Inflammatory macrophage treated with lipopolysaccharide for 4 hours (primary cell): ENCODE data around the gene EPG5.
"Not testable (repeated sequence)": the region's sequence is repeated elsewhere in the genome, so short reads cannot be mapped to it uniquely, and the experiment has no call there.

Experiments used
- DNase-seq: peaks from one replicate; pipeline ENCODE4 v3.0.0-alpha.2; 2020

Gene EPG5

DNA sequence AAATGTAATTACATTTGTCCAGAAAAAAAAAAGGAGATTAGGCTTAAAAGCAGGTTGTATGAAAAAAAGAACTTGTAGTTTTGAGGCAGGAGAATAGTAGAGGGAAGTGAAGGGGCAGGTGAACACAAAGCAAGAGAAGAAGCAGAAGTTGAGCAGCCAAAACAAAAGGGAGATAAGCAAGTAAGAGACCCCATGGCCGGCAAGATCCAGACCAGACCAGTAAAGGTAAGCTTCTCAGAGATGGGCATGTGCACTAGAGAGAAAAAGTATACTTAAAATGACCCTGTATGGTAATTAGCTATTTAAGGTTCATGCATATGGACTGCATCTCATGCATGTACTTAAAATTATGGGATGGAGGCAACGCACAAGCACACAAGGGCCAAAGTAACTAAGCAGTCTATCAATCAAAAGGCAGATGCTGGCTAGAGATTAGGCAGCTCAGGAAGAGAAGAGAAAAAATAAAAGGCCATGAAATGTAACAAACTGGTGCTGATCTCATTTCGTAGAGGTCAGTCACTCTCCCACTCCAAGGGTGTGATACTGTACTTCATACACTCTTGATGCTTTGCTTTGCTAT, 132.0 kb downstream of the EPG5 start:
- no peak for DNase-seq

DNA sequence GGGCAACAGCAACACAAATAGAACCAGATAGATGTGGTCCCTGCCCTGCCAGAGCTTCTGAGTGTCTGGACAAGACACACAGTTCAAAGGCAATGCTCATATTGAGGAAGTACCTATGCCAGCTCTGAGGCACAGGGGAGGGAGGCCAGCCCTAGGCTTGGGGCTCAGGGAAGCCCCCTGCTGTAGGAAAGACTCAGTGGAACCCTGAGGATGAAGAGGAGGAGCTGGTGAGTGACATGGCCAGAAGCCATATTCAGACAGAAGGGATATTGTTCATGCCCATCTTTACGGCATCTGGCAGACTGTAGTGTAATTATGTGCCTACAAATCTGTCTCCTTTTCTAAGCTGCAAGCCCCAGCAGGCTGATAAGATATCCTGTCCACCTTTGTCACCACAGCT, 132.8 kb downstream of the EPG5 start:
- DNase-seq: no peak

DNA sequence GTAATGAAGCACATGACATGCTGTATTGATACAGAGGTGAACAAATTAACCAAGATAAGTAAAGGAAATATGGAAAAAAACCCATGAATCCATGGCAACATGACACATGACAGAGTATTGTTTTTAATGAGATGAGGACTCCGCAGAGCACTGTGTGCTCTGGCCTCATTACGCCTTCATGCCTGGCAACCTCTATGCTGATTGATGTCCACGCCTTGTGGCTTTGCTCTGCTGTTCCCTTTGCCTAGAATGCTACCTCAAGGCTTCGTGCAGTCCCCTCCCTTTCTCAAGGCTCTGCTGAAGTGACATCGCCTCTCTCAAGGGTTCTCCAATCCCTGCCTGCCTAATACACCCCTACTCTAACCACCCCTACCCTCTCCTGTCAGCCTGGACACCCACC, 133.3 kb downstream of the EPG5 start:
- DNase-seq: no peak

DNA sequence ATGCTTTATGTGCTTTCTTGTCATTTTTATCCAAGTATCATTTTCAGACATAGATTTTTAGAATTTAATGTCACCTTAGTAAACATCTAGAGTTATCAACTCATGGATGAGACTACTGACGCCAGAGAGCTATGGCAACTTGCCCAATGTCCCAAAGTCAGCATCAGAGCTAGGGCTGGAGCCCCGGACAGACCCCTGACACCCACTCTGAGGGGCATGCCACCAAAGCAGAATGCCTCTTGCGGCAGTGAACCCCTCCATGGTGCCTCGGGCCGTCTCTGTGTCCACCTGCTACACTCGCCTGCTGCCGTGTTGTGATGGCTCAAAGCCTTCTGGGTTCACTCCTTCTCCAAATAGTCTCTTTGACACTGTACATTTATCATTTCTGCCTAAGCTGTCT, 136.2 kb downstream of the EPG5 start:
- no peak for DNase-seq

DNA sequence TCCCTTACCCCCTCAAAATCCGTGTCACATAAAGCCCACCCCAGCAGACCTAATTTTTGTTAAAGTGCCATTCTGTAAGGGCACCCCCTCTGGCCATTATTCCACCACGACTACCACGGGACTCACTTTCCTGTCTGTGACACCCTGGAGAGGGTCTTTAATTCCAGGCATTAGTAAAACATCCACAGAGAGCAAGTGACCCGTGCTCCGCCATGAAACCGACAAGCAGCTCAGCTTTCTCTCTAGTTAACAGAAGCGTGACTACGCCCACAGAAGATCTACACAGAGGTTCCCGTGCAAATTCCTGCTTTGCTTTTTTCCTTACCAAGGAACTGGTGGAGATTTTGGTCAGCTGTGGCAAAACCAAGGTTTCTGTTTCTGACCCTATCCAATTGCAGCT, 137.3 kb downstream of the EPG5 start:
- DNase-seq: no peak

DNA sequence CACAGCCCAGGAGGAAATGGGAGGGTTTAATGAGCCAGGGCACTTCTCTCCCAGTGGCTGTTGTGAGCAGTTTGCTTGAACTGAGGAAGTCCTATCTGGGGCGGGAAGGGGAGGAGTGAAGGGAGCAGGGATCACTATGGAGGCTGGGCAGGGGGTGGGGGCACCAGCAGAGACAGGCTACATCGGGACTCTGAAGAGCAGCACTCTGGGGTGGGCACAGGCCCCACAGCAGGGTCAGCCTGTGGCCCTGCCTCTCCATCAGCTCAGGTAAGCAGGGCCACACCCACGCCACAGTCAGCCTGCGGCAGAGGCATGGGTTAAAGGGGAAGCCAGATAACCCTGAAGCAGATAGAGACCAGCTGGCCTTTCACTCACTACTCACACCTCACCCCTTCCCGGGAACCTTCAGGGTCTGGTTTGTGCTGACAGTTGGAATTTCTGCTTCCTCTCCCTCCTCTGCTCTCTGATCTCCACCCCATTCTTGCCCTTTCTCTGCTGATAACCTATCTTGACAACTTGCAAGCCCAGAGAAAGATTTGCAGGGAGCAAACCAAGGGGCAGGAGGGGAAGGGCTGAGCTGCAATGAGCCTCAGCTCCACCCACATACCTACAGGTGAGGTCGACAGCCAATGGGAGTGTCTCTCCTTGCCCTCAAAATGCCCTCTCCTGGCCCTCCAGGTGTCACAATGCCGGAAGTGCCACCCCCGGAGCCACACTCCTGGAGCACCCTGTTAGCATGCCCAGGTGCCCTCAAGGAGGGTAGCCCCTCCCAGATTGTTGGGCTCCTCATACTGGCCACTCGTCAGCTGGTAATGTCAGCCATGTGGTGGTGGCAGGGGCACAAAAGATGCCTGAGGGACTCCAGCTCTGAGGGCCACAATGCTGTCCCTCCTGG, 138.0 kb downstream of the EPG5 start:
- peak; percentile 68 for DNase-seq

DNA sequence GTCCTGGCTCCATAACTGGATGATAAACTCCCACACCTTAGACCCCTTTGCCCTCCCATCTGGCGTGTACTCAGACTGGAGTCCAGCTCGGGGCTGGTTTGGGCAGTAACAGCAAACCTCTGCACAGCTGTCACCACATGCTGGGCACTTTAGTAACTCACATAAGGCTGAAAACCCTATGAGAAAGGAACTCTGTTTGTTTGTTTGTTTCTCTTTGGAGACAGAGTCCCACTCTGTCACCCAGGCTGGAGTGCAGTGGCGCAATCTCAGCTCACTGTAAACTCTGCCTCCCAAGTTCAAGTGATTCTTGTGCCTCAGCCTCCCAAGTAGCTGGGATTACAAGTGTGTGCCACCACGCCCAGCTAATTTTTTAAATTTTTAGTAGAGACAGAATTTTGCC, 140.4 kb downstream of the EPG5 start:
- DNase-seq: peak; percentile 60

DNA sequence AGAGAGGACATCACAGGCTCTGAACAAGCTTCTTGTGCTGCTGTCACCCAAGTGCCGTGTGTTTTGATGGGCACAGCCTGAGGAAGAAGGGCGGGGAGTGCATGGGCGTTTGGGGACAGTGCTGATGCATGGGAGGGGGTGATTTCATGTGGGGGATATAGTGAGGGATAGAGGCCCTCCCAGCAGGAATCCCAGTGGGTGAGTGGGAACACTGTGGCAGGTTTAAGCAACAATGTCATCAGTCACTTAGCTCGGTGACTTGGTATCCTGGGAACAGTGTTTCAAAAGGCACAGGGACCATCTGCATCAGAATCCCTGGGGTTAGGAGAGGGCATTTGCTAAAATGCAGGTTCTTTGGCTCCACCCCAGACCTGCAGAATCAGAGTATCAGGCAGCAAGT, 141.0 kb downstream of the EPG5 start:
- DNase-seq: peak; percentile 19

DNA sequence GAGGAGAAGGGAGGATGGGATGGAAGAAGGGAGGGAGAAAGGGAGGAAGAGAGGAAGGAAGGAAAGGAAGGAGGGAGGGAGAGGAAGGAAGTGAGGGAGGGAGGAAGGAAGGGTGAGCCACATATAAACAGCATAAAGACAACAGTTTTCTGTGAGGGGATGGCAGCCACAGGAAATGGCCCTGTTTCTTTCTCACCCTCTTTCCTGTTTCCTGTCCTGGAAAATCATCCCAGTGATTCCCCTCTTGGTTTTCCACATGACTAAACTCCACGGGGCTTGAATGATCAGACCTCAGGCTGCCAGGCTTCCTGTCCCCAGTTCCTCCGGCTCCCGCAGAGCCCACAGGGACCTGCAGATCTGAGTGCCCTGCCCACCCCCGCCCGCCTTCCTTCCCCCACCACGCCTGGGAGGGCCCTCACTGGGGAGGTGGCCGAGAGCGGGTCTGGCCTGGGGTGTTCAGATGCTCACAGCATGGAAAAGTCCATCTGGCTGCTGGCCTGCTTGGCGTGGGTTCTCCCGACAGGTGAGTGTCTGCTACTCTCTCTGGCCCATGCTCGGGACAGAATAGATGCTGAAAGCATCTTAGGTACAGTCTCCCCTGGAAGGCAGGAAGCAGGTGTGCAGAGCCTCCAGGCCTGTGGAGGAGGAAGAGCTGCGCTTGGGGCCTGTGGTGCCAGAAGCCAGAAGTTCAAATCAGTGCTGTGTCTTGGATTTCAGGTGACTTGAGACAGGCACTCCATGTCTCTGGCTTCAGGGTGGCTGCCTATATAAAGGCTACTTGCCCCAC, 141.7 kb downstream of the EPG5 start, which contains the start of gene SIGLEC15:
TSS of gene SIGLEC15 (plus strand) at position 418 of the 787 bp plus-strand sequence. CDS start at position 472, 54 bp downstream.
- DNase-seq: peak; percentile 41

DNA sequence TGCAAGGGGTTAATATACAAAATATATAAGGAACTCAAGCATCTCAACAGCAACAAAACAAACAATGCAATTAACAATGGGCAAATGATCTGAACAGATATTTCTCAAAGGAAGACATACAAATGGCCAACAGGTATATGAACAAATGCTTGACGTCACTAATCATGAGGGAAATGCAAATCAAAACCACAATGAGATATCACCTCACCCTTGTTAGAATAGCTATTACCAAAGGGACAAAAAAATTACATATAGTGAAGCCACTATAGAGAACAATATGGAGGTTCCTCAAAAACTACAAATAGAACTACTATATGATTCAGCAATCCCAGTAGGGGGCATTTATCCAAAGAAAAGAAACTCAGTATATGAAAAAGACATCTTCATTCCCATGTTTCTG, 145.4 kb downstream of the EPG5 start:
- peak; percentile 37 for DNase-seq

DNA sequence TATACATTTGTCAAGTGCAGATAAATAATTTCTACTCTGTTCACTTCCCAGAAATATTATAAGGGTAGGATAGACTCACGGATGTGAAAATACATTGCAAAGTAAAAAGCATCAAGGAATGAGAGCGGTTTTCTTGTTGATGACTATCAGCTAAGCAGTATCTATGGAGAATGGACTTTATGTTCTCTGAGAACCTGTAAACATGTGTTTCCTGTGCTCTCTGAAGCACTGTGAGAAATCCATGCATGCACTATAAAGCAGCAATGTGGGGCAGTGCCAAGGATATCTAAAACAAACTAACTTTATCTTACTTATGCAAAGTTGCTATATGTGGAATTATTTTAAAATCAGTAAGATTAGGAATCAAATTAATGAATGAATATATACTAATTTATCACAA, 146.1 kb downstream of the EPG5 start:
- DNase-seq: no peak

DNA sequence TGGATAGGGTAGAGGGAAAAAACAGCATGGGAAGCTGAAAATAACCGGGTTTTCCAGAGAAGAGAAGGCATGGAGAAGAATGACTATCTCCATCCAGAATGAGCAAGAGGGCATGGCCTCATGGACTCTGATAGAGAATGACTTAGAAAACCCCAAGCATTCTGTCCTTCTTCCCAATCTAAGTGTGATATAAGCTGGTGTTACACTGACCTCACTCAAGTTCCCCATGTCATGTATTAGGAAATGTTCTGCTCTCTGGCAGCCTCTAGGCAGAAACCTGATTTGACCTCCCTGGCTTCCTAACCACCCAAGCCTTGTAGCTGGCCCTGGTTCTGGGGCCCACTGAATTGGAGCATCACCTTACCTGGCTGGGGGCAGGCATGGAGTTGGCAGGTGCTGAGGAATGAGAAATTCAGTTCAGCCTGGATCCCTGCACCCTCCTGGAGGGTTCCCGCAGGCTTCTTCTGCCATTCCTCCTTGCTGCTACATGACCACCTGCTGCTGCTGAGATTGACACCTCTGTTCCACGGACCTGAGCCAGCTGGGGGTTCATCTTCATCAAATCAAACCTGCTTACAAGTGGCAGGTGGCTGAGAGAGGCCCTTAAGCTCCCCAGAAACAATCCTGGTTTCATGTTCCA, 146.9 kb downstream of the EPG5 start:
- peak; percentile 87 for DNase-seq

DNA sequence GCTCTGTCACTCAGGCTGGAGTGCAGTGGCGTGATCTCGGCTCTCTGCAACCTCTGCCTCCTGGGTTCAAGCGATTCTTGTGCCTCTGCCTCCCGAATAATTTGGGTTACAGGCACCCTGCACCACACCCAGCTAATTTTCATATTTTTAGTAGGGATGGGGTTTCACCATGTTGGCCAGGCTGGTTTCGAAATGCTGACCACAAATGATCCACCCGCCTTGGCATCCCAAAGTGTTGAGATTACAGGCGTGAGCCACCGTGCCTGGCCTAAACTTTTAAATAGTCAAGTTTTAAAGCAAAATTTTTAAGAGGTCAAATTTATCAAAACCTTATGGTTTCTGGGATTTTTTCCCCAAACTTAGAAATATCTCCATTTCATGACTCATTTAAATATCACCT, 148.4 kb downstream of the EPG5 start:
- DNase-seq: peak; percentile 67

DNA sequence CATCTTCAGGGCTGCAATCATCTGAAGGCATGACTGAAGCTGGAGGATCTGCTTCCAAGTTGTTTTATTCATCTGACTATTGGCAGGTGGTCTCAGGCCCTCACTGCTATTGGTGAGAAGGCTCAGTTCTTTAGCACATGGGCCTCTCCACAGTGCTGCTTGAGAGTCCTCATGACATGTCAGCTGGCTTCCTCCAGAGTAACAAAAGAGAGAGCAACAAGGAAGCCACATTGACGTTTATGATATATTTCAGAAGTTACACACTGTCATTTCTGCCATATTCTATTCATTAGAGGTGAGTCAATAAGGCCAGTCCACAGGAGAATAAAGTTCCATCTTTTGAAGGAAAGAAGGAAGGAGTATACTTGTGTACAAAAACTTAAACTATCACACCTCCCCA, 149.6 kb downstream of the EPG5 start:
- DNase-seq: no peak

DNA sequence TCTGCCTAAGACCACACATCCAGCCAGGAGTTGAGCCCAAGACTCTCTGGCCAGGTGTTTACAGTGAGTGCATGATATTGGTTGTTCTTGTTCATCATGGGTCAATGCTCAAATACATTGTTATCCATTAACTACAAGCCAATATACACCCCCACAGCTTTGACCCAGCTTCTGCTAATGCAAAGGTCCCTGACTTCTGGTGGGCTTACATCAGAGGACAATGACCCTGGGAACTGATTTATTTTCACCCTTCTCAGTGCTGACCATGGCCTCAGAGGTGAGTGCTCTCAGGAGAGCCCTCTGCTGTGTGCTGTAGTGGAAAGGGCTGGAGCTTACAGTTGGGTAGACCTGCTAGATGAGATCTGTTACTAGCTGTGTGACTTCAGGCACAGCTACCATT, 152.4 kb downstream of the EPG5 start:
- not testable (repeated sequence) for DNase-seq

DNA sequence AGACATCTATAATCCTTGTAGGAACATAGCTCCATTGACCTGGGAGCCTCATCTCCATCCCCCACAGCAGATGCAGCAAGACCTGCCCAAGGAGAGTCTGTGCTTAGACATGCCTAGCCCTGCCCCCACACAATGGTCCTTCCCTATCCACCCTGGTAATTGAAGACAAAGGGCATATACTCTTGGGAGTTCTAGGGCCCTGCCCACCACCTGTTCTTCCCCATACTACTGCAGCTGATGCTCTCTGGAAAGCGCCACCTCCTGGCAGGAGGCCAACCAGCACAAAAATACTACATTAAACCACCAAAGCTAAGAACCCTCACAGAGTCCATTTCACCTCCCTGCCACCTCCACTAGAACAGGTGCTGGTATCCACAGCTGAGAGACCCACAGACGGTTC, 160.0 kb downstream of the EPG5 start:
- DNase-seq: peak; percentile 48

DNA sequence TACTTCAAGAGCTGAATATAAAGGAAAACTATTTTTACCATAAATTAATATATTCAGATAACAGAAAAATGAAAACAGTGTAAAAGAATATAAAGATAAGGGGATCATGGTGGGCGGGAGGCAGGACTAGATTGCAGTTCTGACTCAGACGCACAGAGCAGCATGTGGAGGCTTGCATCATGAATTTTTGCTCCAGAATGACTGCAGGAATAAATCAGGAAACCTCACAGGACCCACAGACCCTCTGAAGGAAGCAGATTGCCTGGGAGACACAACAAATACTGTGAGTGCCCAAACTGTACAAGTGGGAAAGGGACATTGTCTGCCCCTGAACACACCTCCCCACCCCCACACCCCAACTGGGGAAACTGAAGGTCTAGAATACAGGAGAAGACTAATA, 160.9 kb downstream of the EPG5 start:
- DNase-seq: peak; percentile 78

DNA sequence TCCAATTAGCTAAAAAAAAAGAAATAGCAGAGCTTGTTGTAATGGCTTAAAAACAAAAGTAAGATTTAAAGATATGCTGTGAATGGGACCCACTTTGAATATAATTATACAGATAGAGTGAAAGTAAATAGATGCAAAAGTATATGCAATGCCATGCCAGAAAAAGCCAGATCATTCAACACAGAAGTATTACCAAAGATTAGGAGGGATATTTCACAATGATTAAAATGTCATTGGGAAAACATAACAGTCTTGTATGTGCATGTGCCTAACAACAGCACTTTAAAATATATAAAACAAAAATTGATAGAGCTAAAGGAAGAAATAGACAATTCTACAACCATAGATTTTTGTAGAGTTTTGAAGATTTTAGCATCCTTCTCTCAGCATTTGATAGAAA, 161.6 kb downstream of the EPG5 start:
- DNase-seq: peak; percentile 62

DNA sequence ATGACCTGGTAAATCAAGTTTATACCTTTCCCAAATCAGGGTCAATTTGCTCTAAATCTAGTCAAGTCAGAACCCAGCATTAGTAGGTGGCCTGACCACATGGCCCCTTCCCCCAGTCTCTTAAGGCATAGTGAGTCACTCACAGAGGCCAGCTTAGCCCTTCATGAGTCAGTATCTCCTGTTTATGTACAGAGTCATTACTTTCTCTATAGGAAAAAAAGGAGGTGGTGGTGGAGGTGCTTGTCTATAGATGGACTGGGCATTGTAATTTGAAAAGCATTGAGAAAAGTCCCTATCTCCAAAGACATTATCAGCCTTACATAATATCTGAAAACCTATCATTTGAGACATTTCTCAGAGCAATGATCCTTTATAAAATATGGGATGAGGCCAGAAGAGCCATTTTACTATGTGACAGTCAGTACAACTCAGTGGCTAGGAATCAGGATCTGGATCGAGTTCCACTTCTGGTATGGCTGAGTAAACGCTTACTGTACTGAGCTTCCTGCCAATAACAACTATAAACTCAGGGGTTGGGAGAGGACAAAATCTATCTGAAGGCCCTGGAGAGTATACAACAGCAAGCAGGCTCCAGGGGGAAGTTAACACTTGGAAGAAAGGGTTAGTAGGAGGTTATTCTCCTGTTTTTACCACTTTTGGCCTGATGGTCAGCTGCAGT, 164.2 kb downstream of the EPG5 start:
- peak; percentile 86 for DNase-seq

DNA sequence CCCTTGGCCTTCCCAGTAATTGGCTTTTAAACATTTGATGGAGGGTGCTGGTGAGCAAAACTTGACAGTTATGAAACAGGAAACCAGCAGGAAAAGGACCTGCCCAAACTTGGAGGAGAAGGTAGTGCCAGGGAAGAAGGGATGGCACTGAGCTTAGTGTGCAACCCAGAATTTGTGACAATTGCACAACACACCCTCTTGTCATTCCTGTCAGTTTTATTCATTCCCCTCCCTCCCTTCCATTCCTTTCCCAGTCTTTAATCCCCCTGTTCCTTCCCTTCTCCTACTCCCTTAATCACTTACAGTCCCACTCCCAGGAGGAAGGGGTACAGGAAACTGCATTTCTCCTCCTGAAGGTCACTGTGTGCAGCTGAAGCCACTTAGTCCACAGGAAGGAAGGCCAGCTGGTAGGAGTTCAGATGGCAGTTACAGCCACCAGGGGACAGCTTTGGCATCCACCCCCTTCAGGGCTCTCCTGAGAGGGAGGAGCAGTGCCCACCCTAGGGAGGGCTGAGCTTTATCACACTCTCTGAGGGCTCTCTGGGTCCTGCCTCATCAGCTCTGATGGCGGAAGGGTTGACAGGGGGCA, 165.6 kb downstream of the EPG5 start:
- DNase-seq: no peak
